GM23338 (cell line): ENCODE results near the gene KNG1. TPM values are rescaled to one million over a fixed set of nuclear protein-coding genes. Genes with fewer than 3 reads are reported as not detected.

Experiments
- ATAC-seq: fragments of 200-7000 bp; cut with Tn5 transposase; 3 replicates; pipeline ENCODE4 v1.9.1; 2020
- DNase-seq: peaks from one replicate; pipeline ENCODE4 v3.0.0-alpha.2; 2015; ENCODE audit warnings: low spot score
- H2AFZ ChIP-seq: fragments of 200-600 bp; sonication (generic); 2 replicates; pipeline ENCODE4 v1.8.0; 2016; ENCODE audit warnings: antibody characterized with exemption, mild to moderate bottlenecking, moderate library complexity
- H3F3A ChIP-seq: fragments of 200-600 bp; sonication (generic); replicated peaks from 2 replicates; pipeline ENCODE4 v1.8.0; 2017; ENCODE audit warnings: antibody characterized with exemption, mixed run types, low read depth
- H3K27ac ChIP-seq: fragments of 200-600 bp; sonication (generic); 2 replicates; pipeline ENCODE4 v1.6.1; 2016; ENCODE audit warnings: low read depth
- H3K27me3 ChIP-seq: fragments of 200-600 bp; sonication (generic); 2 replicates; pipeline ENCODE4 v1.8.0; 2016; ENCODE audit warnings: mild to moderate bottlenecking, mixed run types, moderate library complexity; ENCODE audit not compliant: insufficient read depth
- H3K36me3 ChIP-seq: fragments of 200-600 bp; sonication (generic); 2 replicates; pipeline ENCODE4 v1.8.0; 2016; ENCODE audit warnings: mild to moderate bottlenecking; ENCODE audit not compliant: insufficient read depth
- H3K4me1 ChIP-seq: fragments of 200-600 bp; sonication (generic); 2 replicates; pipeline ENCODE4 v1.8.0; 2016; ENCODE audit warnings: mild to moderate bottlenecking, moderate library complexity; ENCODE audit not compliant: insufficient read depth
- H3K4me2 ChIP-seq: fragments of 200-600 bp; sonication (generic); 2 replicates; pipeline ENCODE4 v1.7.1; 2017; ENCODE audit warnings: mixed run types
- H3K4me3 ChIP-seq: fragments of 200-600 bp; sonication (generic); 2 replicates; pipeline ENCODE4 v1.6.1; 2016; ENCODE audit warnings: mixed run types
- H3K79me2 ChIP-seq: fragments of 200-600 bp; sonication (generic); replicated peaks from 2 replicates; pipeline ENCODE4 v1.8.0; 2017; ENCODE audit warnings: mild to moderate bottlenecking; ENCODE audit not compliant: insufficient read depth
- H3K9me2 ChIP-seq: fragments of 200-600 bp; sonication (generic); 2 replicates; pipeline ENCODE4 v1.8.0; 2017; ENCODE audit not compliant: insufficient read depth
- H4K20me1 ChIP-seq: fragments of 200-600 bp; sonication (generic); replicated peaks from 2 replicates; pipeline ENCODE4 v1.8.0; 2017; ENCODE audit warnings: mild to moderate bottlenecking; ENCODE audit not compliant: insufficient read depth
- H3K27ac Mint-ChIP-seq: 2 replicates; pipeline ENCODE4 v1.8.0; 2020; ENCODE audit warnings: inconsistent platforms, mild to moderate bottlenecking, moderate library complexity, mixed read lengths
- H3K27me3 Mint-ChIP-seq: 3 replicates; pipeline ENCODE4 v1.8.0; 2022; ENCODE audit warnings: low read depth, mild to moderate bottlenecking, moderate library complexity, mixed read lengths, inconsistent platforms; ENCODE audit not compliant: insufficient read depth, poor library complexity
- H3K36me3 Mint-ChIP-seq: 3 replicates; pipeline ENCODE4 v1.8.0; 2021; ENCODE audit warnings: low read depth, mild to moderate bottlenecking, inconsistent platforms, moderate library complexity, mixed read lengths
- H3K4me1 Mint-ChIP-seq: 3 replicates; pipeline ENCODE4 v1.8.0; 2020; ENCODE audit warnings: mild to moderate bottlenecking, inconsistent platforms, mixed read lengths
- H3K4me3 Mint-ChIP-seq: 3 replicates; pipeline ENCODE4 v1.8.0; 2021; ENCODE audit warnings: moderate library complexity, mild to moderate bottlenecking, inconsistent platforms, mixed read lengths
- H3K9me3 Mint-ChIP-seq: 3 replicates; pipeline ENCODE4 v1.8.0; 2020; ENCODE audit warnings: moderate library complexity, mild to moderate bottlenecking, inconsistent platforms, mixed read lengths
- CREB1 ChIP-seq: fragments of 250-450 bp; sonication (Bioruptor Pico); IDR thresholded peaks from 2 replicates; pipeline ENCODE4 v1.5.0; 2020; ENCODE audit warnings: low read depth, mild to moderate bottlenecking, moderate library complexity
- CTCF ChIP-seq, 2 experiments: fragments of 200-600 bp in 1 of 2; sonication (generic) in 1 of 2; conservative IDR thresholded peaks; 2 replicates each; pipeline versions ENCODE4 v1.5.1 to v1.6.1; 2016 to 2017; ENCODE audit warnings: antibody characterized with exemption in 2 of 2, low read depth in 2 of 2, mild to moderate bottlenecking in 2 of 2, moderate library complexity in 1 of 2
- ETS1 ChIP-seq: IDR thresholded peaks from 2 replicates; pipeline ENCODE4 v1.6.1; 2016; ENCODE audit warnings: antibody characterized with exemption
- EZH2phosphoT487 ChIP-seq: fragments of 200-600 bp; sonication (generic); IDR thresholded peaks from one replicate; pipeline ENCODE4 v1.8.1; 2018; ENCODE audit warnings: antibody characterized with exemption; ENCODE audit not compliant: unreplicated experiment
- NANOG ChIP-seq: IDR thresholded peaks from 2 replicates; pipeline ENCODE4 v1.6.1; 2016; ENCODE audit warnings: antibody characterized with exemption, borderline replicate concordance
- STAT1 ChIP-seq: IDR thresholded peaks from one replicate; pipeline ENCODE4 v1.6.1; 2016; ENCODE audit warnings: antibody characterized with exemption; ENCODE audit not compliant: unreplicated experiment
- ZNF114 ChIP-seq: fragments of 250-450 bp; sonication (Bioruptor Pico); IDR thresholded peaks from 2 replicates; pipeline ENCODE4 v1.5.0; 2020; ENCODE audit warnings: mild to moderate bottlenecking, moderate library complexity
- ZNF331 ChIP-seq: fragments of 250-450 bp; sonication (Bioruptor Pico); IDR thresholded peaks from 2 replicates; pipeline ENCODE4 v1.5.0; 2020; ENCODE audit warnings: low read depth, mild to moderate bottlenecking, moderate library complexity
- ZNF462 ChIP-seq: fragments of 250-450 bp; sonication (Bioruptor Pico); IDR thresholded peaks from 2 replicates; pipeline ENCODE4 v1.5.0; 2020; ENCODE audit warnings: mild to moderate bottlenecking, moderate library complexity
- polyA plus RNA-seq: library from polyadenylated mRNA; unstranded; fragments of >200 nt; fragmentation: Nextera tagmentation; extraction: Ambion mirVana; gene quantifications from 2 replicates; pipeline ENCODE4 v1.2.1, GENCODE V29; 2016
- total RNA-seq: library from RNA; depleted of rRNA; stranded (reverse); fragments of >200 nt; shearing (Covaris generic); gene quantifications from 2 replicates; pipeline ENCODE4 v1.2.3, GENCODE V29; 2014

KNG1 gene
- total and polyA plus RNA-seq, 2 experiments from 2014 or later = 0.49 TPM; not detected in 1

GRCh38 chr3:186772281-186772694, 55.1 kb downstream of the KNG1 start:
- Histone ChIP-seq H3K4me1 (peaks cover 10% of the 10 kb centered on the region; the same call in 1 of the 2 replicates), H3K4me2 (peak overlapping the region; percentile 79), H3K4me3 (peak overlapping the region; percentile 52), H2AFZ (peak overlapping the region; percentile 99), H3K9me2 (no peaks in the 10 kb centered on the region), H3K27ac (no peak overlapping the region), H4K20me1 (no peaks in the 10 kb centered on the region), H3K79me2 (no peaks in the 10 kb centered on the region), H3F3A (peaks cover 4% of the 10 kb centered on the region), H3K36me3 (no peaks in the 10 kb centered on the region), H3K27me3 (peaks cover 24% of the 10 kb centered on the region)
- TF ChIP-seq ZNF331 (CRISPR knock-in tag) = no peak
- peak; percentile 22 to 28; a peak in 2 of 4 replicates for TF ChIP-seq CTCF (conservative IDR thresholded peaks at IDR 0.05; ENCODE audit: low read depth in 2 of 2)
- ATAC-seq (peak; percentile 34), DNase-seq (peak; percentile 30)
- Mint-ChIP-seq H3K9me3 (no peaks in the 10 kb centered on the region; the same call in 2 of the 3 replicates), H3K4me1 (peaks cover 16% of the 10 kb centered on the region), H3K4me3 (peak overlapping the region; percentile 15; the same call in 1 of the 3 replicates), H3K36me3 (no peaks in the 10 kb centered on the region), H3K27me3 (peaks cover 10% of the 10 kb centered on the region), H3K27ac (no peak overlapping the region)

- peak overlapping the region; percentile 15; the same call in 1 of the 3 replicates for H3K4me3 Mint-ChIP-seq
- no peaks in the 10 kb centered on the region for H3K79me2 ChIP-seq
- no peak overlapping the region for H3K27ac ChIP-seq
- H3K4me3 ChIP-seq = peak overlapping the region; percentile 52
- peaks cover 24% of the 10 kb centered on the region for H3K27me3 ChIP-seq
- H3K27ac Mint-ChIP-seq = no peak overlapping the region
- peak overlapping the region; percentile 99 for H2AFZ ChIP-seq
- DNase-seq (peak; percentile 70), ATAC-seq (peak; percentile 57)
- no peaks in the 10 kb centered on the region for H3K36me3 ChIP-seq
- TF ChIP-seq EZH2phosphoT487 (no peak), NANOG (no peak), ZNF114 (CRISPR knock-in tag) (no peak), ZNF462 (CRISPR knock-in tag) (no peak), ETS1 (no peak), CREB1 (CRISPR knock-in tag) (no peak), CTCF (conservative IDR thresholded peaks at IDR 0.05; ENCODE audit: low read depth in 2 of 2) (no peak), STAT1 (no peak)
- peak overlapping the region; percentile 79 for H3K4me2 ChIP-seq
- no peaks in the 10 kb centered on the region for H3K36me3 Mint-ChIP-seq
- no peaks in the 10 kb centered on the region; the same call in 2 of the 3 replicates for H3K9me3 Mint-ChIP-seq
- H3F3A ChIP-seq = peaks cover 4% of the 10 kb centered on the region
- H3K4me1 ChIP-seq = peaks cover 10% of the 10 kb centered on the region; the same call in 1 of the 2 replicates
- H4K20me1 ChIP-seq = no peaks in the 10 kb centered on the region
- H3K9me2 ChIP-seq = no peaks in the 10 kb centered on the region
- peaks cover 16% of the 10 kb centered on the region for H3K4me1 Mint-ChIP-seq
- H3K27me3 Mint-ChIP-seq = peaks cover 10% of the 10 kb centered on the region
These were observed 55.7 kb downstream of the KNG1 start for GRCh38 chr3:186772701-186773417.
